ENCODE results near the gene SLC25A51.

SLC25A51 gene, protein sequence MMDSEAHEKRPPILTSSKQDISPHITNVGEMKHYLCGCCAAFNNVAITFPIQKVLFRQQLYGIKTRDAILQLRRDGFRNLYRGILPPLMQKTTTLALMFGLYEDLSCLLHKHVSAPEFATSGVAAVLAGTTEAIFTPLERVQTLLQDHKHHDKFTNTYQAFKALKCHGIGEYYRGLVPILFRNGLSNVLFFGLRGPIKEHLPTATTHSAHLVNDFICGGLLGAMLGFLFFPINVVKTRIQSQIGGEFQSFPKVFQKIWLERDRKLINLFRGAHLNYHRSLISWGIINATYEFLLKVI

DNA sequence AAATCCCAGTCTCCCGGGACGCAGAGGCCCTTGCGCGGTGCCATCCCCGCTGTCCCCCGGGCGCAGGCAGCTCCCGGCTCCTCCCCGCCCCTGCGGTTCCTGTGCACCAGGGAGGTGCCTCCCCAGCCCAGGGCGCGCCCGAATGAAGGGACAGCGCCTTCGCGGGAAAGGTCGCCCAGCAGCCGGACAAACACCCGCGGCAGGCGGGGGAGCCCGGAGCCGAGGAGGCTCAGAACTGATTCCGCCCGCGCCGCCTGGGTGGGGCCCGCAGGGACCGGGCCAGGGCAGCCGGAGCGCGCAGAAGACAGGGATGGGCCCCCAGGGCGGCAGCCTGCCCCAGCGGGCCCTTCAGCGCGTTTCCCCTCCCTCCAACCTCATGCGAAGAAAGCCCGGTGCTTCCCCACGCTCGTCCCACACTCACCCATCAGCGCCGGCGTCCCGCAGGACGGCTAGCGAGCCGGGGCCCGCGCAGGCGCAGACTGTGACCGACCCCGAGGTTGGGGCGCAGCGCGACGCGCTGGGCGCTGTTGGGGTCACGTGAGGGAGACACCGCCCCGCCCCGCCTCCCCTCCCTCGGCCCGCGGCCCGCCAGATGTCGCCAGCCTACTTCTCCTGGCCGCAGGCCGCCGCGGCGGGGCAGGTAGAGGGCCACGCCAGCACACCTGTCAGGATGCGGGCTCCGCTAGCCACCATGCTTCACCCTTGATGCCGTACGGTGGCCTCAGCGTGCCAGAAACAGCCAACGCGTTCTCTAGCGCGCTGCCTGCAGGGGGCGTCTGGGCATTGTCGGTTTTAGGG, at the start of gene SLC25A51:
SLC25A51 (minus strand) TSS at position 481 of the 798 bp plus-strand sequence. CDS start 15,577 bp downstream, outside the sequence.
- peak; percentile 88 for DNase-seq (ENCODE audit: low read depth)

DNA sequence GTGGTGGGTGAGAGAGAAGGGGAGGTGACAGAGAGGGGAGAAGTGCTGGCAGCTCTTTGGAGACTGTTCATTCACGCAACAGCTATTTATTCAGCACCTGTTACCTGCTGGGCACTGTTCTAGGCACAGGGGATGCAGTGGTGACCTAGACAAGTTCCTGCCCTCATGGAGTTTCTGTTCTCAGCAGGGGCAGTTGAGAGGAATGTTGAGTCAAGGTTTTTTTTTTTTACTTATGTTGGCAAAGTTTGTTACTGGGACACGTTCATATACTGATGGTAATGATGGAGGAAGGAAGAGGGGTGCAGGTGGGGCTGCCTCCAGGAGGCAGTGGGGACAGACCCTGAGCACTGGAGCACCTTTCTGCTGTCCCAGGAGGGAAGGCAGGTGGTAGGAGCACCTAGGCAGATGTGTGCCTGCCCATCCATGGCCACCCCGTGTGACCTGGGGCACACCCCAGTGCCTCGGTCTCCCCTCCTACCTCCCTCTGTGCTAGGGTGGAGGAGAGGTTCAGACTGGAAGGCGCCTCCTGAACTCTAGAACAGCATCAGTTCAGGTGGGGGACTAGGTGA, 49.4 kb upstream of the SLC25A51 start:
- no peak for DNase-seq (ENCODE audit: low read depth)

DNA sequence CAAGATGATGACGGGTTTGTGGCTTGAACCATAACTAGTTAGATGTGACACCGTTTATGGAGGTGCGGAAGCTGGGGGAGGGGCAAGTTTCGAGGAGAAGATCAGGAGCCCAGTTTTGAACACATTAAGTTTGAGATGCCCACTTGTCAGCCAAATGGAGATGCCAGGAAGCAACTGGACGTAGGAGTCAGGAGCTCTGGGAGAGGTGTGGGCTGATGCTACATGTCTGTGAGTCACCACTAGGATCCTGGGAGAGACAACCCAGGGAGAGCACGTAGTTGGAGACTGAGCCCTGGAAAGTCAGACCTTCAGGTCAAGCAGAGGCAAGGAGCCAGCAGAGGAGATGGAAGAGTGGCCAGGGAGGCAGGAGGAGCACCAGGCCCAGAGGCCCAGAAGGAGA, 48.8 kb upstream of the SLC25A51 start:
- no peak for DNase-seq (ENCODE audit: low read depth)

DNA sequence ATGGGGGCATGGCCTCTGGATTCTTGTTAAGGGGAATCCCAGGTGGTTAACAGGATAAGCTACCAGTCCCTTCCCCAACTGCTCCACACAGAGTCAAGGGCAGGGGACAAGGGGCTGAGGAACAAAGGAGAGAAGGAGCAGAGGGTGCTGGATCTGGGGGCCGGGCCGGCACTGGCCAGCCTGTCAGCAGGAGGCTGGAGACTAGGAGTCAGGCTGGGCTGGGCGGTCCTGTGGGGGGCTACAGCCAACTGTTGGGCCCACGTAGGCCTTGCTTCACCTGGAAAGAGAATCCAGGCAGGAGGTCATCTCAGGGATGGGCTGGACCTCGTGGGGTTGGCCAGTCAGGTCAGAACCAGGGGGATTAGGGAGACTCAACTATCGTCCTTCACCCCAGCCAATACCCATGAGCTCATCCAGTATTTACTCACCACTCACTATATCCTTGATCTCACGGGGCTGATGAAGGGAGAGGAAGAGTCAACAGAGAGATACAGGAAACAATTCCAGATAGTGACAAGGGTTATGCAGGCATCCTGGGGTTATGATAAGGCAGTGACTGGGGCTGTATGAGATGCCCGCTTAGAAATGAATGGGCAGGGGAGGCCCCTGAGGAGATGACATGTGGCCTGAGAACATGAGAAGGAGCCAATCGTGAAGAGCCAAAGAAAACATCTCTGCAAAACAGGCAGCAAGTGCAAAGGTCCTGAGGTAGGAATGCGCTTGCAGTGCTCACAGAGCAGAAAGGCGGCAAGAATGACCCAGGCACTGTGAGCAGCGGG, 47.9 kb upstream of the SLC25A51 start:
- no peak for DNase-seq (ENCODE audit: low read depth)

DNA sequence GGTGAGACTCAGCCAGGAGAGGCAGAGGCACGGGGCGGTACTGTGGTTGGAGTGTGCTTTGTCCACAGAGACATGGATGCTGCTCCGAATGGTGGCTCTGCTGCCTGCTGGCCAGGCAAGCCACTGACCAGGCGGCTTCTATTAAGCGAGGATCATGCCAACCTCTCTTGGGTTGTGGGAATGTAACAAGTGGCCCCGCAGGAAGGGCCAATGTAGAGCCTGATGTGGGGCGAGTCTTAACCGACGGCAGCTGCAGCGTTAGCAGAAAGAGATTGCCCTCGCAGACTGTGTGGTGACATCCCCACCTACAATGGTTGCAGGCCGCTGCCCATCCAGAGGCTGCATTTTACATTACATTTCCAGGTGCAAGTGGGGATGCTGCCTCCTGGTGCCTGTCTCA, 46.6 kb upstream of the SLC25A51 start:
- no peak for DNase-seq (ENCODE audit: low read depth)

DNA sequence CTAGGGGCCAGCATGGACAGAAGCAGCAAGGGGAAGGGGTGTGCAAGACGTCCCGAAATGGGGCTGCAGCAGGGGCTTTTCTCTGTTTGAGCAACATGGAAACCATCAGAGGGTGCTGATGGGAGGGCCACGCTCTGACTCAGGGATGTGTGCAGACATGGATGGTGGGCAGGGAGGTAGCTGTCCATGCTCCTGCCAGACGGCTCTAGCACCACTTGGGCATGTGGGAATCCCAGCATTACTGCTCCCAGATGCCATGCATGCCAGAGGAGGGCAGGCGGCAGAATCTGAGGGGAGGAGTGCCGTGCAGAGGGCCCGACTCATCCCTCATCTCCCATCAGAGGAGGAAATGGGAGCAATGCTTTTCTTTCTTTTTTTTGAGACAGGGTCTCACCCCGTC, 45.6 kb upstream of the SLC25A51 start:
- peak; percentile 79 for DNase-seq (ENCODE audit: low read depth)

DNA sequence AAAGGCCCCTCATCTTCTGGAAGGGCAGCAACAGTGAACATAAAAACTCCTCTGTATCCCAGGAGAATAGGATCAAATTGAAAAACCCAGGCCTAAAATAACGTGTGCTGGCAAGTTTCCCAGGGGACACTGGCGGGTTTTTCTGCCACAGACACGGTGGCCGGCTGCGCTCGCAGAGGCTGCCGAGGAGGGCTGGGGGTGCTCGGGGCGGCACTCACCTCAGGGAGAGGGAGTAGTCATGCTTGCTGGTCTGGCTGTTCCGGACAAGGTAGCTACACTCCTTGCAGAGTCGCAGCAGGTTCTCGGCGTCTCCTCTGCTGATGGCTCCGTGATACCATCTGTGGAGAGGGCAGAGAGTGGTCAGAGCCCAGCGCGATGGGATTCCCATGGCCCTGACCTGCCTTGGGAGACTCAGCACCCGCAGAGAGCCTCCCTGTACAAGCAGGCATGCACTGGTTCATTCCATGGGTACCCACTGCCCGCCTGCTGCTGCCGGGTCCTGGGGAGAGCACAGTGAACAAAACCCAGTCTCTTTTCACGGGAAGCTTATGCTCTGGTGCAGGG, 44.6 kb upstream of the SLC25A51 start:
- no peak for DNase-seq (ENCODE audit: low read depth)

DNA sequence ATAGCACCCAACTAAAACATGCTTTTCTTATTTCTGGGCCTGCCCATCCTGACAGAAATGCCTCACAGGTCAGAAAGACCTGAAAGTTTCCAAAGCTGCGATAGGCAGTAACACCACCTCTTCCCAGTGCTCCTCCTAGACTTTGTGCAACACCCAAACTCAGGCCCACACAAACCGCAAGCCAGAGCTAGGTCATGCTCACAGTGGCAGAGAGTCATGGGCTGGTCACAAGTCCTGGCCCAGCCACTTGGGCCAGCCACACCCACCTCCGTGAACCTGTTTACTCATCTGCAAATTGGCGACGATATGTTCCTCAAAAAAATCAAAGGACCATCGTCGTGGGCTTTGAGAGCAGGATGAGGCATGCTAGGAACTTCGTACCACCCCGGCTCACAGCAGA, 44.0 kb upstream of the SLC25A51 start:
- no peak for DNase-seq (ENCODE audit: low read depth)

DNA sequence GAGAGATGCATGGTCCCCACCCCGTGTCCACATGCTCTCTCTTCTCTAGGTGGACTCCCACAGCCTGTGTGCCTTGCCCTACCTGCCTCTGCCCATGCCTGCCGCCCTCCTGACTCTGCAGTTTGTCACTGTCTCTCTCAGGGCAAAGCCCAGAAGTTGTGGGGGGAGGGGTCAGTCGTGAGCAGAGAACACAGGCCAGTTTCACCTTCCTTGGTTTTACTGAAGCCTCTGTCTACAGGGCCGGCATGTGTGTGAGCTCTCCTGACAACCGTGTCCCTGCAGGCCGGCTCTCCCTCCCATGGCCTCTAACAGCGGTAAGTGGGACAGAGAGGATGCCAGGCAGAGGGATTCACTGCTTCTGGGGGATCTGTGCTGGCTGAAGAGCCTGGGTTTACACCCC, 43.5 kb upstream of the SLC25A51 start:
- no peak for DNase-seq (ENCODE audit: low read depth)

DNA sequence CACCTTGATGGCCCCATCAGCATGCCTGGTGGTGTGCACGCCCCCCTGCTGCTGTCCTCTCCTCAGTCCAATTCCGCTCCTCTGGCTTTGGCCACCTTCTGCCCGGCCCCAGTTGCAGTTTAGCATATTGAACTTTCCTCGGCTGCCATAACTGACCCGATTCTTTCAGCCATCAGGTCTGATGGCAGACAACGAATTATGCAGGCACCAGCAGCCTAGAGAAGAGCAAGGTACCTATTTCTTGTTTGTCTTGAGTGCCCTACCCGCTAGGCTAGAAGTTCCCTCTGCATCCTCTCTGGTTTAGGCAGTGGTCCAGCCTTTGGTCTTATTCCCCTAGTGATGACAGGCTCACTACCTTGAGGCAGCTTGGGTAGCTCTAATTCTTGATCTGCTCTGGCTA, 43.0 kb upstream of the SLC25A51 start:
- no peak for DNase-seq (ENCODE audit: low read depth)

DNA sequence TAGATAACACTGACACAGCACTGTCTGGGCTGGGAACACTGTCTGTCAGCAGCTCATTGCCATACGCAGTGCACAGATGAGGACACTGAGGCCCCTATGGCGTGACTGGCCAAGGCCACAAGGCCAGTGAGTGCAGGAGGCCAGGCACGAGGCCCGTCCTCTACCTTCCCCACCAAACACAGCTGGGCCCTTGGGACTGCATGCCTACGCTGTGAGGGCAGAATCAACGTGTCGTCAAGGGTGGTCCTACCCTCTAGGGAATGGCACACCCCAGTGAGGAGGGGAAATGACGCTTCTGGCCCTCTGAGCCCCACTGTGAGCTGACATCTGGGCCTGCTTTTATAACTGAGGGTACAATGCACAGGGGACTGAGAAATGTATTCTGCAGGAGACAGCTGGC, 42.1 kb upstream of the SLC25A51 start:
- no peak for DNase-seq (ENCODE audit: low read depth)

DNA sequence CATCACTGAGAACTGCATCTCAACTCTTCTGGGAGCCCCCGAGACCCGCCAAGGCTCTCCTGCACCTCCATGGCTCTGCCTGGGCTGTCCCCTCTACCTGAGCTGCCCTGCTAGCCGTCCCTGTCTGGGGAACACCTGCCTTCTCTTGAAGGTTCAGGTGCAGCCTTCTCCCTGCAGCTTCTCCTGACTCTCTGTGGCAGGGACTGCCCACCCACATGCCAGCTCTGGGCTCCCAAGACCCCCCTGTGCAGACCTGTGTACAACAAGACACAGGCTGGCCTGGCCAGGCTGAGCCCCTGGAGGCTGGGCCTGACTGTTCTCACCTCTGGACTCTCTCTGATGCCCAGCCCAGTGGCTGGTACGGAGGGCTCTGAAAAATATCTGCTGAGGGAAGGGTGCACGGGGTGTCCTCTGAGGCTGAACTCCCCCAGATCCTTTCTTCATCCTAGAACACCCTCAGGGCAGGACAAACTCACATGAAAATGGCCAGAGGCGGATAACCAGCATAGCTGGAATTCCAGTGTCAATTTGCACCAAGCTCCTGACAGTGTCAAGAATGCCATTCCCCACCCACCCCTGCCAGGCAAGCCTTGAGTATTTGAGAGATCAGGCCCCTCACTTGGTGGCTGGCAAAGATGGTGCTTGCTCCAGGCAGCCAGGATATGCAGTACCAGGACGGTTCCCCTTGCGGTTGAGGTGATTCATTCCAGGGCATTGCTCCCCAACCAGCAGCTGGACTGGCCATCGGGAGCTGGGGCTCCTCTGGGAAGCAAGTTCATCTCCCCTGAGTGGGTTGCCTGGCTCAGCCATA, 40.9 kb upstream of the SLC25A51 start:
- DNase-seq (ENCODE audit: low read depth), result peak; percentile 90

DNA sequence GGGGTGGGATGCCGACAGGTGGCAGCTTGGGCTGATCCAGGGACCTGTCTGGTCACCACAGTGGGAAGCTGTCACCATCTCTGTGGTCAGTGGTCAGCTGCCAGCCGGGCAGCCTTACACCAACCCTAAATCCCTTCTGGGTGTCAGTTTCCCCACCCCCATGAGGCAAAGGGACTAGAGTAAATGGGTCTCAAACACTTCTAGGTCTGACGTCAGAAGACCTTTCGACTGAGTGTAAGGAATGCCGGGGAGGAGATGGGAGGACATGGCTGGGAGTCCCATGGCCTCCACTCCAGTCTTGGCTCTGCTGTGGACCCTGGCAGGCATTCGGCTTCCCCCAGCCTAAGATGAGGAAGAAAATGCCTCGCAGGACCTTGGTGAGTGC, 40.3 kb upstream of the SLC25A51 start:
- no peak for DNase-seq (ENCODE audit: low read depth)

DNA sequence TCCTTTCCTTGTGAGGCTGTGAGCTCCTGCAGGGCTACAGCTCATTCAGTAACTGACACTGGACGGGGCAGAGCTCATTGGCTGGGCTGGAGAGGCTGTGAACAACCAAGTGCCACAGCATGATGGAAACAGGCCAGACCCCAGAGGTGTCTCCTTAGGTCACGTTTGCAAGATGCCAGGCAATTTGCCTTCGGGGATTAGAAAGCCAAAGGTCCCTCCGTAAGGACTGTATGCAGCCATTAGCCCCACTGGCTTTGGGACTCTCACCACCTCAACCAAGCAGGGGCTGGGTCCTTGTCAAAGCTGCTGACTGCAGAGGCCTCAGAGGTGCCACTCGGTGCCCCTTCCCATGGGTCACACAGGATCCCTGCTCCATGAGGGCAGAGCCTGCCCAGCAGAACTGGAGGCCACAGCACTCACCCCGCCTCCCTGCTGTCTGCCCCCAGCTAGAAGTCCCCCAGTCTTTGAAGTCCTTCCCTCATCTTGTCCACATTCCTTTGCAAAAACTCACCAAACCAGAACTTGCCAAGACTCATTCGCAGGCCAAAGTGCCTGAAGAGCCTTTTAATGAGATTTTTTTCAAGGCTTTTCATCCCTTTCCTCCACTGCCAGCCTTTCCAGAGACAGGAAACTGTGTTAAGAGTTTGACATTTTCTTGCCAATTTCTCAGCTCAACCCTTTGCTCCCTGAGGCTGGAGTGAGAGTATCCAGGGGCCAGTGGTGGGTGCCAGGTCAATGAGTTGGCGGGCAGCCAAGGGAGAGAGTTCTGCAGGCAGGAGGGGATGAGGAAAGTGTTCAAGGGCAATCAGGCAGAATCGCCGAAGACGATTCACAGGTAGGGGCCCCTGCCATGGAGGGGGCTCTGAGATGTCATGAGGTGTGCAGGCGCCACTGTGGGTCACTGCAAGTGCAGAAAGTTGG, 39.7 kb upstream of the SLC25A51 start:
- peak; percentile 91 for DNase-seq (ENCODE audit: low read depth)

DNA sequence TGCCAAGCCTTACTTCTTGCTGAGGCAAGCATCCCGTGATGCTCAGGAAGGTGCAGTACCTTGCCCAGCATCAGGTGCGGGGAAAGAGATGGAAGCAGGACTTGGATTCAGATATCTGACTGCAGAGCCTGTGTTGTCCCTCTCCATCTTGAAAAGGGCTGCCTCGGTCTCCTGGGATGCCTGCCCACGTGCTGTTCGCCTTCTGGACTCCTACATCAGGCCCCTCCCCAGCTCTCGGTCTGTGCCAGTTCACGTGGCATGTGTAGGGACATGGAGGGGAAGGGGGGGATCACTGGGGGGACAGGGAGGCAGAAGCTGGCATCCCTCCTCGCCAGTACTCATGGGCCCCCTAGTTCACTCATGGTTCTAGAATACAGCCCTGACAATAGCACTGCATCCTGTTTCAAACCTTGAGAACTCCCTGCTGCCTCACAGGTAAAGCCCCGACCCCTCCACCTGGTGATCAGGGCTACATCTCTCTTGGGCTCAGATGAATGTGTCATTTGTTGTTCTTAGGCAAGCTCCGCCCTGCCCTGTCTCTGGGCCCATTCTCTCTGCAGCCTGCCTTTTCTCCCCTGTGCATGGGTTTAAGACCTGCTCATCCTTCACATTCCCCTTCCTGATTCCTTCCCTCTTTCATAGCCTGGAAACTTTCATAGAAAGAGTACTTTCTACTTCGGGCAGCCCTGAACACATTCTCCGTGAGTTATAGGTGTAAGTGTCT, 38.9 kb upstream of the SLC25A51 start:
- DNase-seq (ENCODE audit: low read depth), result no peak

DNA sequence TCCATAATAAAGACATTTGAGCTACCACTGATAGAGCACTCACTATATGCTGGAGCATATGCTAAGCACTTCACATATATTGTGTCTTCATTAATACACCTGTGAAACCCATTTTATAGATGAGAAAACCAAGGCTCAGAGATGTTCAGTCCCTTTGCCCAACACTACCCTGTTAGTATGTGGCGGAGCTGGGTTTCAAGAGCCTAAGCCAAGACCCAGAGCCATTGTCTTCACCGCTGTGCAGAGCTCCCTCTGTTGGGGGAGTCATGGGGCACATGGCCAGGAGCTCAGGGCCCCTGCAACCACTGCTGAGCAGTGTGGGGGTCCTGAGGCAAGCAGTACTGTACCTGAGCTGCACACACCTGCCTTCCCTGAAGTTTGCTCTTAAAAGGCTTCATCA, 37.3 kb upstream of the SLC25A51 start:
- DNase-seq (ENCODE audit: low read depth), result no peak

DNA sequence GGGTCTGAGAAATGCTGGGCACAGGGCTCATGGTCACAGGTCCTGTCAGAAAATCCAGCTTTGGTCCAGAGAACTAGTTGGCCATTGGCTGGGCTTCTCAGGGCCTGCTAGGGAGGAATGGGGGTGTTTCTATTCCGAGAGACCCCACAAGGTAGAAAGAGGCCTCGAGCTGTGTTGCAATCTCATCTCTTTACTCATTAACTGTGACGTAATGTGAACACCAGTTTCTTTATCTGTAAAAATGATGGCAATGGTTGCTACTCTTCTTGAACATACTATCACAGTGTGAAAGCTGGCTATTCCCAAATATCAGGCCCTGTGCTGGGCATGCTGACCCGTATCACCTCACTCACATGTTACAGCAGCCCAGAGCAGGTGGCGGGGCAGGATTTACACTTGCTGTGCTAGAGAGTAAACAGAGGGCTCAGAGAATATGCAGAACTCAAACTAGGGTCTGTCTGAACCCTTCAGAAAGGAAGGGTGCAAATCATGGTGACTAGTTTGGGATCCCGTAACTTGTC, 35.7 kb upstream of the SLC25A51 start:
- no peak for DNase-seq (ENCODE audit: low read depth)

DNA sequence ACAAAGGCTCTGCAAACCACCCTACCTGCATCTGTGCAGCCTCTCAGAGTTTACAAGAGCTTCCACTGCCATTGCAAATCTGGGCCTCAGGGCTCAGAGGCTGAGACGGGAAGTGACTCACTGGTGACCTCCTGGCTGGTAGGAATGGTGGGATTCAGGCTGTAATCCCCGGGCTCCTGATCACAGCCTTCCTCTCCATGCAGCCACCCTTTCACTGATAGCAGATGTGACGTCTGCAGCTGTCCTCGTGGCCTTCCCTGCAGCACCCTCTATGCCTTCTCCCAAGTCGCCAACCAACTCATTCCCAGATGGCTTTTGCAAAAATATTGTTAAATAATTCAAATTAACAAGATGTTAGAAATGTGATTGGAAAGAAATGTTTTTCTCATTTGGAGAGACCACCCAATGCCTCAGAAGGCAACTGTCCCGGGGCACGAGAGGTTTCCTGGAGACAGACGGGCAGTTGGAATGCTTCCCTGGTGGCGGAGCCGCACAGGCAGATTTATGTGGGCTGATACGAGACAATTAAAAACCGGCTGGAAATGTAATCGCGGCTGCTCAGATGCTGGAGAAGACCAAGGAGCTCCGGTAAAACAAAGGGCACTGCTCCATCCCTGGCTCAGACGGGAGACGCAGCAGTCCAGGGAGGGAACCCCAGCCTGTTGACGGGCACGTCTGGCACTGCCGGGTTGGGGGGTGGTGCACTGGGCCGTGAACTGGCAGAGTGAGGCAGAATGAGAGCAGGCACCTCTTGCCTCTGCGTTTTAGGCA, 34.4 kb upstream of the SLC25A51 start:
- DNase-seq (ENCODE audit: low read depth), result no peak

Data from HS-27A (cell line).